OCI-LY1 (cell line): ENCODE results near the gene SLC6A19.

Experiments used
- H2AFZ ChIP-seq: fragments of 200-600 bp; sonication (generic), shearing (Covaris generic); 2 replicates; pipeline ENCODE4 v1.6.0; 2014; ENCODE audit warnings: antibody characterized with exemption, mild to moderate bottlenecking, low read length
- H3F3A ChIP-seq: fragments of 200-600 bp; sonication (generic), shearing (Covaris generic); 2 replicates; pipeline ENCODE4 v1.6.0; 2014; ENCODE audit warnings: mild to moderate bottlenecking, antibody characterized with exemption, low read length, moderate library complexity; ENCODE audit not compliant: insufficient read depth
- H3K27ac ChIP-seq: fragments of 200-600 bp; sonication (generic); 2 replicates; pipeline ENCODE4 v1.5.1; 2014; ENCODE audit warnings: low read length, mixed run types, mild to moderate bottlenecking, low read depth; ENCODE audit not compliant: poor library complexity, severe bottlenecking
- H3K27me3 ChIP-seq: fragments of 200-600 bp; sonication (generic); 2 replicates; pipeline ENCODE4 v1.6.0; 2014; ENCODE audit warnings: antibody characterized with exemption, mild to moderate bottlenecking, low read length, moderate library complexity; ENCODE audit not compliant: insufficient read depth
- H3K36me3 ChIP-seq: fragments of 200-600 bp; sonication (generic); 2 replicates; pipeline ENCODE4 v1.6.1; 2014; ENCODE audit warnings: mild to moderate bottlenecking, antibody characterized with exemption, low read length, moderate library complexity, mixed read lengths; ENCODE audit not compliant: insufficient read depth
- H3K4me1 ChIP-seq: fragments of 200-600 bp; sonication (generic); 2 replicates; pipeline ENCODE4 v1.5.1; 2014; ENCODE audit warnings: mild to moderate bottlenecking, low read length, moderate library complexity; ENCODE audit not compliant: insufficient read depth, severe bottlenecking
- H3K4me2 ChIP-seq: fragments of 200-600 bp; sonication (generic), shearing (Covaris generic); 2 replicates; pipeline ENCODE4 v1.6.1; 2014; ENCODE audit warnings: low read length
- H3K4me3 ChIP-seq: fragments of 200-600 bp; sonication (generic); 2 replicates; pipeline ENCODE4 v1.5.1; 2014; ENCODE audit warnings: low read length, low read depth, mild to moderate bottlenecking, mixed read lengths; ENCODE audit not compliant: poor library complexity, severe bottlenecking
- H3K79me2 ChIP-seq: fragments of 200-600 bp; shearing (Covaris generic); 2 replicates; pipeline ENCODE4 v1.6.1; 2016; ENCODE audit warnings: mixed run types, low read length, mixed read lengths; ENCODE audit not compliant: insufficient read depth
- H3K9ac ChIP-seq: fragments of 200-600 bp; sonication (generic), shearing (Covaris generic); 2 replicates; pipeline ENCODE4 v1.6.1; 2014; ENCODE audit warnings: mild to moderate bottlenecking, low read length, mixed read lengths
- H3K9me2 ChIP-seq: fragments of 200-600 bp; sonication (generic), shearing (Covaris generic); 2 replicates; pipeline ENCODE4 v1.6.1; 2014; ENCODE audit warnings: low read depth, mild to moderate bottlenecking, low read length, mixed read lengths
- H3K9me3 ChIP-seq: fragments of 200-600 bp; shearing (Covaris generic); 2 replicates; pipeline ENCODE4 v1.6.1; 2014; ENCODE audit warnings: low read length, mixed read lengths
- H4K20me1 ChIP-seq: fragments of 200-600 bp; sonication (generic), shearing (Covaris generic); 2 replicates; pipeline ENCODE4 v1.6.0; 2016; ENCODE audit warnings: mild to moderate bottlenecking, low read length; ENCODE audit not compliant: insufficient read depth
- CTCF ChIP-seq: fragments of 200-600 bp; sonication (generic), shearing (Covaris generic); IDR thresholded peaks from 2 replicates; pipeline ENCODE4 v1.5.1; 2017; ENCODE audit warnings: mild to moderate bottlenecking, antibody characterized with exemption, low read length, moderate library complexity, mixed read lengths
- EZH2 ChIP-seq: fragments of 200-600 bp; sonication (generic), shearing (Covaris generic); IDR thresholded peaks from 2 replicates; pipeline ENCODE4 v1.8.0; 2017; ENCODE audit warnings: borderline replicate concordance, mixed run types, mild to moderate bottlenecking, antibody characterized with exemption, low read length, moderate library complexity, mixed read lengths

Gene SLC6A19

DNA sequence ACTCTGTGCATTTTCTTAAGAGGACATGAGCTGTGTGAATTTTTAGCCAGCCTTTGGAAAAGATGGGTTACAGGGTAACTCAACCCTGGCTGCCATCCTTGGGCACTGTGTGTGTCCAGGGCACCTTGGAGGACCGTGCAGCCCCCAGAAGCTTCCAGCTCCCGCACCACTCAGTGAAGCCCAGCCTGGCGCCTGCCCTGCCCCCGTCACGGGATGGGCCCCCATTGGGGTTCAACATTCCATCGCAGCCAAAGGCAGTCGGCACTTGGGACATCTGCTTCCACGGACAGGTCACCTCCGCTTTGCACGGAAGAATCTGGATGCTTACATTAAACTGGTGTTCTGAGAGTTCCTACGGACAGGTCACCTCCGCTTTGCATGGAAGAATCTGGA, 21.9 kb downstream of the SLC6A19 start:
- Histone ChIP-seq H4K20me1 (no peaks in the 10 kb centered on the region), H3K27me3 (no peaks in the 10 kb centered on the region), H3K27ac (no peak overlapping the region), H3K36me3 (no peaks in the 10 kb centered on the region), H3K9me2 (no peaks in the 10 kb centered on the region), H3K9me3 (no peaks in the 10 kb centered on the region), H3K4me3 (no peak overlapping the region), H3K4me1 (no peaks in the 10 kb centered on the region), H2AFZ (no peak overlapping the region), H3K9ac (no peak overlapping the region), H3K79me2 (no peaks in the 10 kb centered on the region), H3F3A (no peaks in the 10 kb centered on the region), H3K4me2 (no peak overlapping the region)
- TF ChIP-seq CTCF (no peak), EZH2 (no peak)

- TF ChIP-seq EZH2, result no peak
- TF ChIP-seq CTCF, result no peak
- no peaks in the 10 kb centered on the region for H3K9me3 ChIP-seq
- no peak overlapping the region for H2AFZ ChIP-seq
- H3K79me2 ChIP-seq, result no peaks in the 10 kb centered on the region
- no peaks in the 10 kb centered on the region for H3K27me3 ChIP-seq
- no peaks in the 10 kb centered on the region for H3F3A ChIP-seq
- H3K36me3 ChIP-seq, result no peaks in the 10 kb centered on the region
- H3K4me3 ChIP-seq, result no peak overlapping the region
- no peak overlapping the region for H3K27ac ChIP-seq
- H3K4me1 ChIP-seq, result no peaks in the 10 kb centered on the region
- no peaks in the 10 kb centered on the region for H4K20me1 ChIP-seq
- H3K9ac ChIP-seq, result no peak overlapping the region
- no peaks in the 10 kb centered on the region for H3K9me2 ChIP-seq
- H3K4me2 ChIP-seq, result no peak overlapping the region
Measured at GRCh38 chr5:1224631-1225030, 23.2 kb downstream of the SLC6A19 start.

GRCh38 chr5:1225081-1225480, 23.7 kb downstream of the SLC6A19 start, which contains the start of gene SLC6A18:
TSS of gene SLC6A18 (plus strand) at chr5:1225381. CDS start at chr5:1225478, 97 bp downstream.
- TF ChIP-seq CTCF (no peak), EZH2 (no peak)
- no peak within 1 kb of the TSS for H3K4me2 ChIP-seq
- H2AFZ ChIP-seq, result no peak within 1 kb of the TSS
- no peaks in the 10 kb centered on the region for H4K20me1 ChIP-seq
- H3K9me2 ChIP-seq, result no peaks in the 10 kb centered on the region
- no peak within 1 kb of the TSS for H3K9ac ChIP-seq
- no peaks in the 10 kb centered on the region for H3K79me2 ChIP-seq
- H3K27ac ChIP-seq, result no peak within 1 kb of the TSS
- H3K9me3 ChIP-seq, result no peaks in the 10 kb centered on the region
- no peak within 1 kb of the TSS for H3K4me3 ChIP-seq
- H3K27me3 ChIP-seq, result no peaks in the 10 kb centered on the region
- no peaks in the 10 kb centered on the region for H3K36me3 ChIP-seq
- no peaks in the 10 kb centered on the region for H3K4me1 ChIP-seq
- no peaks in the 10 kb centered on the region for H3F3A ChIP-seq
